Stomach (tissue), 9 donors: ENCODE results near the gene CD52. TPM values are rescaled to one million over a fixed set of nuclear protein-coding genes. Genes with fewer than 3 reads are reported as not detected.

Experiments
- DNase-seq, 2 donors: peaks; one replicate each; pipeline versions ENCODE4 v3.0.0 to v3.0.0-alpha.2; 2013 to 2019
- H3K27ac ChIP-seq, 5 donors: fragments of 200-600 bp in 4 of 5; sonication (generic) in 4 of 5; one replicate each; pipeline ENCODE4 v1.5.1; 2013 to 2019; ENCODE audit warnings: mild to moderate bottlenecking in 1 of 5, moderate library complexity in 1 of 5
- H3K27me3 ChIP-seq, 3 donors: fragments of 200-600 bp; sonication (generic); one replicate each; pipeline ENCODE4 v1.5.1; 2017 to 2019; ENCODE audit warnings: mixed run types in 1 of 3
- H3K36me3 ChIP-seq, 4 donors: fragments of 200-600 bp; sonication (generic); 1 replicate in 3 of 4; 2 replicates in 1 of 4; pipeline ENCODE4 v1.5.1; 2016 to 2019
- H3K4me1 ChIP-seq, 4 donors: fragments of 200-600 bp; sonication (generic); one replicate each; pipeline ENCODE4 v1.5.1; 2016 to 2019
- H3K4me3 ChIP-seq, 4 donors: fragments of 200-600 bp; sonication (generic) in 3 of 4; one replicate each; pipeline ENCODE4 v1.5.1; 2016 to 2019; ENCODE audit warnings: mild to moderate bottlenecking in 1 of 4
- H3K9me3 ChIP-seq, 4 donors: fragments of 200-600 bp; sonication (generic); one replicate each; pipeline ENCODE4 v1.5.1; 2016 to 2019
- EP300 ChIP-seq: sonication (generic); formaldehyde crosslinking; IDR thresholded peaks from one replicate; pipeline ENCODE4 v1.6.1; 2017; ENCODE audit warnings: antibody characterized with exemption
- POLR2A ChIP-seq, 4 donors: fragments of 450-650 bp; IDR thresholded peaks; one replicate each; pipeline ENCODE4 v1.6.1; 2016; ENCODE audit warnings: antibody characterized with exemption in 4 of 4, control low read depth in 2 of 4, mild to moderate bottlenecking in 1 of 4, moderate library complexity in 1 of 4
- POLR2AphosphoS5 ChIP-seq, 3 donors: sonication (generic); formaldehyde crosslinking; IDR thresholded peaks; one replicate each; pipeline ENCODE4 v1.6.1; 2016; ENCODE audit warnings: antibody characterized with exemption in 3 of 3
- WGBS, 5 donors: extraction: QIAGEN DNeasy Blood & Tissue Kit in 3 of 5; methylation state at CpG; one replicate each; pipeline versions ENCODE4 v1.1.5 to v1.1.7; 2013 to 2018; 5-methylcytosine and 5-hydroxymethylcytosine counted together
- intact Hi-C: fragments of 100-400 bp; cut with DNase I; formaldehyde crosslinking; loops from one replicate; pipeline ENCODE4 v1.15.1; 2023; ENCODE audit warnings: low total_unique reads
- polyA plus RNA-seq, 3 donors: library from polyadenylated mRNA; stranded (reverse); fragments of 200-250 nt; gene quantifications; one replicate each; pipeline ENCODE4 v1.2.3, GENCODE V29; 2013
- total RNA-seq, 5 donors: library from RNA; depleted of rRNA; stranded (reverse); fragments of >200 nt; gene quantifications; one replicate each; pipeline versions ENCODE4 v1.1.0 to v1.2.3, GENCODE V29; 2014 to 2016
- TF ChIP-seq, protein P1 (sequence below), 7 experiments: fragments of 450-650 bp in 4 of 7; fragments of 200-600 bp in 3 of 7; sonication (generic) in 3 of 7; IDR thresholded peaks; one replicate each; pipeline ENCODE4 v1.5.1; 2016 to 2019; ENCODE audit warnings: antibody characterized with exemption in 7 of 7, control low read depth in 2 of 7, mild to moderate bottlenecking in 1 of 7
- donor health status: healthy with polysubstance abuse.
- donor health status: Bipolar disorder and iron deficiency.
- donor health status: healthy.

CD52 gene
- total and polyA plus RNA-seq, 8 donors, result 5.1 to 68.2 (median 21.2) TPM; not detected in 2

DNA sequence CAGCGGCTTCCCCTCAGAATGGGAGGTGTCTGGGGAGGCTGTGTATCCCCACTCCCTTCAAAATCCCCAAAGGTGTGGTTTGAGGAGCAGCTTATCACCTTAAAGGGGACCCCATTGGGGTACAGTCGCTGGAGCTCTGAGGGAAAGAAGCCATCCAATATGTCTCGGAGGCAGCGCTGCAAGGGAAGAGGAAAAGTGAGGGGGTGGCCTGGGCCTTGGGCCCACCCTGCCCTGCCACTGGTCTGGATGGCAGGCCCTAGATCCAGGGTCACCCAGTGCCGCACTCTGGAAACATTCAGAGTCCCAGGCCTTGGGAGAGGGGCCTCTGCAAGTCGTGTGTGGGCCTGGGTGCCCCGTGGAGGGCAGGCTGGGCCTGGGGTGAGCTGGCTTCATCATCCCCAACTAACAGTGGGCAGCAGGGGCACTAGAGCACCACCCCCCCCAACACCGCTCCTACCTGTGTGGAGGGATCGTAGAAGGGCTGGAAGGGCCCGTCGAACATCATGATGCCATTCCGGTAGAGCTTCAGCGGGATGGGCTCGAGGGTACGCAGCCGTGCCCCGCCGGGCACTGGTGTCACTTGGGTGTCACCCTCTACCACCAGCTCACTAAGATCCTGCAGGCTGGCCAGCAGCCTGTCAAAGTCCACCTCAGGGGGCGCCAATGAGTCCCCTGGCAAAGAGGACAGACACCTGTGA, 32.2 kb upstream of the CD52 start:
- no peak overlapping the region for H3K4me3 ChIP-seq
- H3K27me3 ChIP-seq, result no peaks in the 10 kb centered on the region
- H3K9me3 ChIP-seq, result no peaks in the 10 kb centered on the region
- H3K4me1 ChIP-seq, result peaks cover 47 to 100% (median 65%) of the 10 kb centered on the region in 4 donors
- peak in 1 of 2 donors; percentile 38 for DNase-seq
- H3K36me3 ChIP-seq, result peaks cover 0 to 20% (median 9%) of the 10 kb centered on the region in 4 donors
- no peak for TF ChIP-seq POLR2AphosphoS5 (IDR thresholded peaks at IDR 0.05)
- TF ChIP-seq, protein P1, sequence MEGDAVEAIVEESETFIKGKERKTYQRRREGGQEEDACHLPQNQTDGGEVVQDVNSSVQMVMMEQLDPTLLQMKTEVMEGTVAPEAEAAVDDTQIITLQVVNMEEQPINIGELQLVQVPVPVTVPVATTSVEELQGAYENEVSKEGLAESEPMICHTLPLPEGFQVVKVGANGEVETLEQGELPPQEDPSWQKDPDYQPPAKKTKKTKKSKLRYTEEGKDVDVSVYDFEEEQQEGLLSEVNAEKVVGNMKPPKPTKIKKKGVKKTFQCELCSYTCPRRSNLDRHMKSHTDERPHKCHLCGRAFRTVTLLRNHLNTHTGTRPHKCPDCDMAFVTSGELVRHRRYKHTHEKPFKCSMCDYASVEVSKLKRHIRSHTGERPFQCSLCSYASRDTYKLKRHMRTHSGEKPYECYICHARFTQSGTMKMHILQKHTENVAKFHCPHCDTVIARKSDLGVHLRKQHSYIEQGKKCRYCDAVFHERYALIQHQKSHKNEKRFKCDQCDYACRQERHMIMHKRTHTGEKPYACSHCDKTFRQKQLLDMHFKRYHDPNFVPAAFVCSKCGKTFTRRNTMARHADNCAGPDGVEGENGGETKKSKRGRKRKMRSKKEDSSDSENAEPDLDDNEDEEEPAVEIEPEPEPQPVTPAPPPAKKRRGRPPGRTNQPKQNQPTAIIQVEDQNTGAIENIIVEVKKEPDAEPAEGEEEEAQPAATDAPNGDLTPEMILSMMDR (IDR thresholded peaks at IDR 0.05), result peak in 1 of 7 experiments; percentile 6
- intact Hi-C loops, result loop anchor here (5.0 kb wide), 1 partner anchor 37 kb away; no protein-coding TSS in a partner anchor
- peak overlapping the region; percentile 2 to 100 (median 71) for H3K27ac ChIP-seq
- WGBS, 5 donors, result 80 to 84% (median 83%) methylated on average over 13 to 19 of the region's 19 CpGs

DNA sequence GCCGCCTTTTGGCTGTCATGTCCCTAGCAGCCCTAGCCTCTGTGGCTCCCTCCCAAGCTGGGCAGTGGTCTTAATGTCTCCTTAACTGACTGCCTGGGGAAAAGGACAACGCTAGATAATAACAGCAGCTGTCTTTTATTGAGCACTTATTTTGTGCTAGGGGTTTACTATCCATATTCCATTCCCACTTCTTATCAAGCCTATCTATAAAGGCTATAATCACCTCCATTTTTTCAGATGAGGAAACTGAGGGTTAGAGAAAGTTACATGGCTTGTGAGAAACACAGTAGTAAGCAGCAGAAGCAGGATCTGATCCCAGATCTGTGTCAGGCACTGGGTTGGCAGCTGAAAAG, 31.7 kb upstream of the CD52 start:
- peaks cover 42 to 100% (median 62%) of the 10 kb centered on the region in 4 donors for H3K4me1 ChIP-seq
- intact Hi-C loops, result loop anchor here (5.0 kb wide), 1 partner anchor 36 kb away; no protein-coding TSS in a partner anchor
- H3K36me3 ChIP-seq, result peaks cover 0 to 17% (median 9%) of the 10 kb centered on the region in 4 donors
- 78 to 88% (median 82%) methylated on average over 2 of the region's 2 CpGs for WGBS, 5 donors
- no peak for DNase-seq
- peak overlapping the region in 4 of 5 donors; percentile 36 to 100 (median 70) for H3K27ac ChIP-seq
- no peaks in the 10 kb centered on the region for H3K27me3 ChIP-seq
- H3K4me3 ChIP-seq, result no peak overlapping the region
- no peaks in the 10 kb centered on the region for H3K9me3 ChIP-seq
- TF ChIP-seq EP300, result no peak
- no peak for TF ChIP-seq POLR2A (IDR thresholded peaks at IDR 0.05)
- TF ChIP-seq POLR2AphosphoS5 (IDR thresholded peaks at IDR 0.05), result no peak
- TF ChIP-seq, protein P1 (IDR thresholded peaks at IDR 0.05), result no peak

DNA sequence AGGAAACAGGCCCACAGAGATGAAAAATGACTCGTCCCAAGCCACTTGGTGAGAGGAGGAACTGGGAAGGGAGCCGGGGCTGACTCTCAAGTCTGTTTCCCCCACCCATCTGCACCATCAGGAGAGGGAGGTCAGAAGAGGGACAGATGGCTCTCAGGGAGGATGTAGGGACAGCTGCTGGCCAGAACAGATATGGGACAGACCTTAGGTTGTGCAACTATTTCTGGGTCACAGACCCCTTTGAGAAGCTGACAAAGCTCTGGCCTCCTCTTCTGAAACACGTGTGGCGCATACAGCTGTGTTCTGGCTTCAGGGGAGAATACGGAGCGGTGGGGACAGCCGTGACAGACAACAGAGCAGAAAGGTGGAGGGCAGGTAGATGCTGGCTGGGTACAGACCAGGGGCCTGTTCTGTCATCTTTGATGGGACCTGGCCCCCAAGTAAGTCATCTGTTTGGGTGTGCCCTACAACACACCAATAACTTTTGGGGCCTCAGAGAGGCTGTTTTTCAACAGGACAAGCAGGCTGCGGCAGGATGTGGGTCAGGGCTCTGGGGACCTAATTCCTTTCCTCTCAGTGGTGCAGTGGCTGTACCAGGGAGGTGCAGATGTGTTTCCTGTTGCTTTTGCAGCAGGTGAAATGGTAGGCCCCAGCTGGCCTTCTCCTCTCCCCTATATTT, 30.6 kb upstream of the CD52 start:
- peak overlapping the region in 4 of 5 donors; percentile 61 to 100 (median 69) for H3K27ac ChIP-seq

DNA sequence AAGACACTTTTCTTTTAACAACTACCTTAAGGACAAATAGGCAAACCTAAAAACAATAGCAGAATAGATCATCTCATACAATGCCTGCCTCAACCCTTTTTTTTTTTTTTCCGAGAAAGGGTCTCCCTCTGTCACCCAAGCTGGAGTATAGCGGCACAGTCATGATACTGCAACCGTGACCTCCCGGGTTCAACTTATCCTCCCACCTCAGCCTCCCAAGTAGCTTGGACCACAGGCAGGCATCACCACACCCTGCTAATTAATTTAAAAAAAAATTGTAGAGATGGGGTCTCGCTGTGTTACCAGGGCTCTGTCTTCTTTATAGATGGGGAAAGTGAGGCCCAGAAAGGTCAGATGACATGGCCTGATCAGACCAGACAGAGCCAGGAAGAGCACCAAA, 29.9 kb upstream of the CD52 start:
- peaks cover 30 to 95% (median 45%) of the 10 kb centered on the region in 4 donors for H3K4me1 ChIP-seq
- no peaks in the 10 kb centered on the region for H3K27me3 ChIP-seq
- DNase-seq, result no peak
- H3K9me3 ChIP-seq, result no peaks in the 10 kb centered on the region
- H3K27ac ChIP-seq, result peak overlapping the region; percentile 6 to 100 (median 67)
- intact Hi-C loops, result loop anchor here (5.0 kb wide), 1 partner anchor 34 kb away; no protein-coding TSS in a partner anchor
- TF ChIP-seq EP300, result no peak
- TF ChIP-seq POLR2AphosphoS5 (IDR thresholded peaks at IDR 0.05), result no peak
- TF ChIP-seq, protein P1 (IDR thresholded peaks at IDR 0.05), result no peak
- 77 to 91% (median 83%) methylated on average over 5 of the region's 5 CpGs for WGBS, 5 donors
- no peak overlapping the region for H3K4me3 ChIP-seq
- peaks cover 0 to under 1% (median 0%) of the 10 kb centered on the region in 4 donors for H3K36me3 ChIP-seq

More for the DNA sequence above, 30.6 kb upstream of the CD52 start:
- Histone ChIP-seq H3K27me3 (no peaks in the 10 kb centered on the region), H3K4me3 (no peak overlapping the region), H3K4me1 (peaks cover 33 to 100% (median 51%) of the 10 kb centered on the region in 4 donors), H3K36me3 (peaks cover 0 to 7% (median 3%) of the 10 kb centered on the region in 4 donors), H3K9me3 (no peaks in the 10 kb centered on the region)
- 48 to 74% (median 68%) methylated on average over 8 of the region's 8 CpGs for WGBS, 5 donors
- DNase-seq, result peak; percentile 44 to 59
- intact Hi-C loops, result loop anchor here (5.0 kb wide), 1 partner anchor 35 kb away; no protein-coding TSS in a partner anchor
- TF ChIP-seq EP300, result no peak
- peak in 1 of 3 donors; percentile 10 for TF ChIP-seq POLR2AphosphoS5 (IDR thresholded peaks at IDR 0.05)
- TF ChIP-seq, protein P1 (IDR thresholded peaks at IDR 0.05), result no peak
- TF ChIP-seq POLR2A (IDR thresholded peaks at IDR 0.05), result no peak
